COR-L47 (cell line): Measurements from ENCODE around the gene HSPA9.

ENCODE experiments used
- DNase-seq: peaks from one replicate; lab custom pipeline; 2025; lab: John Stamatoyannopoulos, UW

HSPA9 gene

DNA sequence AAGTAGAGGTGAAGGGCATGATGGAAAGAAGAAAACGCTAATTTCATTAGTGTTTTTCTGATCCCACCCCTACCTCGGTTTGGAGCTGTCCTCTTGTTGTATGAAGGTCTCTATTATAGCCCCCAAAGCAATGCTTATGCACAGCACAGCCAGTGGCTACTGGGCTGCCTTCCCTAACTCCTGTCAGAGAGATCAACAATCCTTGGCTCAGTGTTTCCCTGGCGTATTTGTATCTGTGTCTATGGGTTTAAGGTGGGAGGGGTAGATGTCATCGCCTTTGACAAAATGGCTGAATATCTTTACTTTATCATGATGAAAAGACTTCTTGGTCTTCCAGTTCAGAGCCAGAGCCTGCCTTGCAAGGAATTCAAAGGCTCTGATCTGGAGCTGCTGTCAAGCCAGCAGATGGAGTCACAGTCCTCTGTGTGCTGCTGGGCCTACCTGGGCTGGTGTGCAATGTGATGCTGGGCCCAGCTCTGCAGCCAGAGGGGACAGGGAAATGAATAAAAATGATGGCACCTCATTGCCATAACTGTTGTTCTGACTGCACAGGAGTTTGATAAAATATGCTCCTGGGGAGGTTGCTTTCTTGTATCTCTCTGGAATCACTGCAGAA, 20.1 kb upstream of the HSPA9 start:
- no peak for DNase-seq

DNA sequence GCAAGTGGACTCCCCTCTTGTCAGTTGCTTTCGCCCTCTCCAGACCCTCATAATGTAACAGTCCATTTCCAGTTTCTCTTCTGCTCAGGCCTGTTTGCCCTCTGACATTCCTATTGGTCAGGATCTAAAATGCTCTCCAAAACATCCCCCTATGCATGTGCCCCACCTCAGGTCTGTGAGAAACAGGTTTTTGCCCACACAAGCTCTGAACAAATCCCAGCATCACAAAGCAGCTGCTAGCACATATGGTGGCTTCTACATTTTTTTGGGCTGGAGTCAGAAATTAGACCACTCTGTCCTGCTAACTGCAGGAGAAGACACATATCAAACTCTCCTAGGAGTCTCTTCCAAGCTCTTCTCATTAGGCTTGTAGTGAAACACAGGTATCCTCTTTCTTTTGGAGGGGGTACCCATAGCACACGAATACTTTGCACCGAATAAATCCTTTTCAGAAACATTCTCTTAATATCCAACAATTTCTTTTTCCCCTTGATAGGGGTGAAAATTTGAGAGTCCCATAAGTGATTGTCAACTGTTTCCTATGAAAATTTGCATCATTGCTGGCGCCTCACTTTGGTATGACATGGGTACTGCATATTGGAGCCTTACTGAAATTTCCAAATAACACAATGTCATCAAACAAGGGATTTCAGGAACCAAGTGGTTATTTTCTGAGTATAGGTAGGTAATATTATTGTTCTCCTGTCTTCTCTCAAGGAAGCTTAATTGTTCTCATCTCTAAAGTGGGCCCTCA, 19.3 kb upstream of the HSPA9 start:
- no peak for DNase-seq

- DNase-seq, result no peak
Observed at GRCh38 chr5:138588013-138588788, 13.0 kb upstream of the HSPA9 start.

DNA sequence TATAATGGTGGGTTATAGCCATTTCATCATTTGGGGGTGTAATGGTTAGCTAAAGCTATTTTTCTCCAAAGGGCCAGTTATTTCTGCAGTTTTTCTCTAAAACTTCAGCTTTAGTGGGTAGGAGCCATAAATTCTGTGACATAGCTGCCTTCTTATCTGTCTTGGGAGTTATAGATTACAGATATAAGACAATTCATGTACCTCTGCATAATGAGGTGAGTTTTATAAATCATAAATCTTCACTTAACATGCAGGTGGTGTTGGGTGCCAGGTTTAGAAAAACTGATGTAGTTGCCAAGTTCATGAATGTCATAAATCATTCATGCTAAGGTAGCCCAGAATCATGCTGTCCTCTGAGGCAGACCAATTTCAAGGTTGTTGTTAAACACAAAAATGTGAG, 10.0 kb upstream of the HSPA9 start:
- no peak for DNase-seq

DNA sequence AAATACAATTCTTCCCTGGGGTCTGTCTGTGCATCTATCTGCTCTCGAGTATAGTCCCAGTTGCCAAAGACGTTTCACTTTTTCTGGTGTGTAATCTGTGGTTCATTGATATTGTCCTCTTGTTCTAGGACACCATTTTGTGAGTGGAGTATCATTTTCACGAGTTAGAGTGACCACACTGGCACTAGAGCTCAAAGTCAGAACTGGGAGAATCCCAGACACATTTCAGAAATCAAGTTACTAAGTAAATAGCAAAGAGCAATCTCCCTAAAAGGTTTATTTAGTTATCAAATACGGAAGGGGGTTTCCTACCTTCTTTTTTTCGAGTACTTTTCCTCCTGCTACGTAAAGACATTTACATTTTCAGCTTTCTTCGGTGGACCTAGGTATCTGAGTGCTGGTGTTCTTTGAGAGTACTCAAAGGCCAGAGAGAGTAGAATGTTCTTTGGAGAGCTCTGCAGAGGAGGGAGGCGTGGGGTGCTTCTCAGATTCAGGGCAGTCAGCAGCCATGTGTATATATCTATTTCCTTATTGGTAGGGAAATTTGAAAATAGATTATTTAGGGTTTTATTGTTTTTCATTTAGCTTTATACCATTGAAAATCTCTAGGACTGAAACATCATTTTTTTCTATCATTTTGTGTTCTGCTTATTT, 8.9 kb upstream of the HSPA9 start:
- no peak for DNase-seq

- no peak for DNase-seq
Observed at GRCh38 chr5:138582959-138583358, 7.8 kb upstream of the HSPA9 start.

- DNase-seq, result no peak
Observed at GRCh38 chr5:138580777-138581176, 5.6 kb upstream of the HSPA9 start.

- DNase-seq, result no peak
Observed at GRCh38 chr5:138580001-138580400, 4.8 kb upstream of the HSPA9 start.

DNA sequence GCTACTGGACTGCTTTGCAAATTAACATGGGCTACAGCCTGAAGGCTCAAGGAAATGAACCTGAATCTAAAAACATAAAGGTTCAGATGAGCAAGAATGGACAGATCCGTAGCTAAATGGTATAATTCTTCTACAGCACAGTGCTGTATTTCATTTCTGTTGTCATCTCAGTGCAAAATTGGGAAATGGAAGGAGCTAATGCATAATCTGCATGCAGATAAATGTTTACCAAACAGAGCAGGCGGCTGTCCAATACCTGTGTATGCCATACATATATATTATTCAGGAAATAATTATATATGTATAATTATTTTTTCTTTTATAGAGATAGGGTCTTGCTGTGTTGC, 4.3 kb upstream of the HSPA9 start:
- no peak for DNase-seq

DNA sequence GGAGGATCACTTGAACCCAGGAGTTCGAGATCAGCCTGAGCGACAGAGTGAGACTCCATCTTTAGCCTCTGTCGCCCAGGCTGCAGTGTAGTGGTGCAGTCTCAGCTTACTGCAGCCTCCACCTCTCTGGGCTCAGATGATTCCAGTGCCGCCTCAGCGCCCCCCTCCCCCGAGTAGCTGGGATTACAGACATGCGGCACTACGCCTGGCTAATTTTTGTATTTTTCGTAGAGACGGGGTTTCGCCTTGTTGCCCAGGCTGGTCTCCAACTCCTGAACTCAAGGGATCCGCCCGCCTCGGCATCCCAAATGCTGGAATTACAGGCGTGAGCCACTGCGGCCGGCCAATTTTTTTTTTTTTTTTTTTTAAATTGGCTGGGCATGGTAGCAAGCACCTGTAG, 2.3 kb upstream of the HSPA9 start:
- no peak for DNase-seq

DNA sequence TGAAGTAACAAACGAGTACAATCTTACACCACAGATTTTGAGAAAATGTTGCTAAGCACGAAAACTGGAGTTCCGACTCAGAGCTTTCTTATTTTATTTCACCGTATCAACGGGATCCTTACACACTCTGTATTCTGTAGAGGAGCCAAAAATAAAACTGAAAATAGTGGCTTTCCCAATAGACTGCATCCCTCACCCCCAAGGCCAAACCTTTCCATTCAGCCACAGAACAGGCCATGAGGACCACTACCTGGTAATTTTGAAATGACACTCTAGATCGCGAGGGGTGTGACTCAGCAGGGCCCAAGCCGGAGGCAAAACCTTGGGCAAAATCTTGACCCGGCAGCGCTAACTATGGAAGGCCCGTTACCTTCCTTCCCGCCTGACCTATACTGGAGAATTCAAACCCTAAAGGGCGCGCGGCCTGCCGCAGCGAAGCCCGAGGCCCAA, 432 bp downstream of the HSPA9 start:
- no peak for DNase-seq

- DNase-seq, result no peak
Observed at GRCh38 chr5:138573949-138574670, 1.1 kb downstream of the HSPA9 start.

DNA sequence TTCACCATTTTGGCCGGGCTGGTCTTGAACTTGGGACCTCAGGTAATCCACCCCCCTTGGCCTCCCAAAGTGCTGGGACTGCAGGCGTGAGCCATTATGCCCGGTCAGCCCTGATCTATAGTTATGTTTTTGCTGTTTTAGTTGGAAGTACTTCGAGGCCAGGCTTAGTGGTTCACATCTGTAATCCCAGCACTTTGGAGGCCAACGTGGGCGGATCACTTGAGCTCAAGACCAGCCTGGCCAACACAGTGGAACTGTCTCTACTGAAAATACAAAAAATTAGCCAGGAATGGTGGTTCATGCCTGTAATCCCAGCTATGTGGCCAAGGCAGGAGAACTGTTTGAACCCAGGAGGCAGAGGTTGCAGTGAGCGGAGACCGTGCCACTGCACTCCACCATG, 2.0 kb downstream of the HSPA9 start:
- no peak for DNase-seq

DNA sequence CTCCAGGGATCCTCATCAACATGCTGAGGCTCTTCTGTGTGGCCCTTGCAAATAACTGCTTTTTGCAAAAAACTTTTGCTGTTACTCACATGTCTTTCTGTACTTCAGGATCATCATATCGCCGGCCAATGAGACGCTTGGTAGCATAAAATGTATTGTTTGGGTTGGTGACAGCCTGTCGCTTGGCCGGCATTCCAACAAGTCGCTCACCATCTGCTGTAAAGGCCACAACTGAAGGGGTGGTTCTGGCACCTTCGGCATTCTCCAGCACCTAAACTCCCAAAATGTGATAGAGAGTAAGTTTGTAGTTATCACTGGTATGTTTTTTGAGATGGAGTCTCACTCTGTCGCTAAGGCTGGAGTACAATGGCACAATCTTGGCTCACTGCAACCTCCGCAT, 4.3 kb downstream of the HSPA9 start:
- DNase-seq, result no peak

GRCh38 chr5:138569782-138570181, 5.4 kb downstream of the HSPA9 start:
- no peak for DNase-seq

GRCh38 chr5:138568061-138568824, 7.0 kb downstream of the HSPA9 start:
- no peak for DNase-seq

- no peak for DNase-seq
Observed at GRCh38 chr5:138566792-138567191, 8.4 kb downstream of the HSPA9 start.

DNA sequence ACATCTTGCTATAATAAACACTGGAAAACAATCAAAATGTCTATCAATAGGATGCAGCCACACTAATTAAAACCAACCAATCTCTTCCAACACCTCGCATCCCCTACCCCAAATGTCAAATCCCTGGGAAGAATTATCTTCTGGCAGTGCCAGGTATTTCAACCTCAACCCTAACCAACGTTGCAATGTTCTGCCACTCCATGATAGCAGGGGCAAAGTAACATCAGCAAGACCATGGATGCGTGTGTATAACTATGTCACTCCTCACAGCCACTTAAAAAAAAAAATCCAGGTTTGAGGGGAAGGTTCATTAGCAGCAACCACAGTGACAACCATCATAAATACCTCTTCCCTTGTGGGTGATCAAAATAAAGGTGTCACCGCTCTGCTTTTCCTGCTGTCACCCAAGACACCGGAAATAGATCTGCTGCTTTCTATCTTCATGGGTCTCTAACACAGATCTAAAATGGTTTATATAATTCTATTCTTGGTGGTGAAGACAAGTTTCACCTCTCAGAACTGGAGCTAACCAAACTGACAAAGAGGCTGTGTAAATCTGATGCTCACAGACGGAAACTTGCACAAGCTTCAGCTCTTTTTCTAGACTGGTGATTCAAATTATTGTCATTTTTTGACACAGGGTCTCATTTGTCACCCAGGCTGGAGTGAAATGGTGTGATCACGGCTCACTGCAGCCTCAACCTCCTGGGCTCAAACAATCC, 9.9 kb downstream of the HSPA9 start:
- no peak for DNase-seq

GRCh38 chr5:138564242-138564641, 11.0 kb downstream of the HSPA9 start:
- no peak for DNase-seq

GRCh38 chr5:138563340-138564118, 11.7 kb downstream of the HSPA9 start:
- no peak for DNase-seq
